ENCODE measurements around the gene AMT. TPM values are rescaled to one million over a fixed set of nuclear protein-coding genes. Genes with fewer than 3 reads are reported as not detected.

AMT gene
- total and polyA plus RNA-seq, 2 experiments from 2014 or later = 19.0 to 39.7 TPM

GRCh38 chr3:49417516-49418120 is 4.7 kb downstream of the AMT start:
- no peak overlapping the region for H3K27ac ChIP-seq
- DNase-seq (ENCODE audit: low spot score) = no peak
- 91% methylated on average over 13 of the region's 13 CpGs for WGBS (ENCODE audit: low lambda C conversion rate, missing lambda C conversion rate)
- H3K4me3 ChIP-seq = no peak overlapping the region
- no peak overlapping the region for H3K4me2 ChIP-seq
- H4K20me1 ChIP-seq (ENCODE audit: insufficient read depth, poor library complexity, severe bottlenecking) = no peaks in the 10 kb centered on the region
- peaks cover 18% of the 10 kb centered on the region for H3K4me1 ChIP-seq (ENCODE audit: insufficient read depth)
- no peaks in the 10 kb centered on the region for H3K36me3 ChIP-seq (replicated peaks; ENCODE audit: insufficient read depth, low read depth)
- no peak overlapping the region for H2AFZ ChIP-seq
- TF ChIP-seq CTCF (IDR thresholded peaks at IDR 0.05; ENCODE audit: poor library complexity) (no peak), EZH2phosphoT487 (IDR thresholded peaks at IDR 0.05; ENCODE audit: low read depth, severe bottlenecking, unreplicated experiment) (no peak), EZH2 (IDR thresholded peaks at IDR 0.05; ENCODE audit: borderline replicate concordance) (no peak)
- no peaks in the 10 kb centered on the region for H3K9me2 ChIP-seq (replicated peaks; ENCODE audit: insufficient read depth)
- H3K79me2 ChIP-seq = peaks cover 25% of the 10 kb centered on the region
- H3K27me3 ChIP-seq = no peaks in the 10 kb centered on the region
- H3K9me3 ChIP-seq (ENCODE audit: low read depth) = no peaks in the 10 kb centered on the region

- TF ChIP-seq EZH2phosphoT487 (IDR thresholded peaks at IDR 0.05; ENCODE audit: low read depth, severe bottlenecking, unreplicated experiment) (no peak), EZH2 (IDR thresholded peaks at IDR 0.05; ENCODE audit: borderline replicate concordance) (no peak), CTCF (IDR thresholded peaks at IDR 0.05; ENCODE audit: poor library complexity) (no peak)
- no peaks in the 10 kb centered on the region for H3K9me3 ChIP-seq (ENCODE audit: low read depth)
- H3K36me3 ChIP-seq (replicated peaks; ENCODE audit: insufficient read depth, low read depth) = no peaks in the 10 kb centered on the region
- no peak overlapping the region for H3K4me3 ChIP-seq
- peaks cover 27% of the 10 kb centered on the region for H3K79me2 ChIP-seq
- WGBS (ENCODE audit: low lambda C conversion rate, missing lambda C conversion rate) = 96% methylated on average over 2 of the region's 2 CpGs
- H2AFZ ChIP-seq = no peak overlapping the region
- no peaks in the 10 kb centered on the region for H3K27me3 ChIP-seq
- no peak overlapping the region for H3K4me2 ChIP-seq
- DNase-seq (ENCODE audit: low spot score) = no peak
- peaks cover 13% of the 10 kb centered on the region for H3K4me1 ChIP-seq (ENCODE audit: insufficient read depth)
- no peaks in the 10 kb centered on the region for H3K9me2 ChIP-seq (replicated peaks; ENCODE audit: insufficient read depth)
- no peaks in the 10 kb centered on the region for H4K20me1 ChIP-seq (ENCODE audit: insufficient read depth, poor library complexity, severe bottlenecking)
- no peak overlapping the region for H3K27ac ChIP-seq
These were observed 5.4 kb downstream of the AMT start for GRCh38 chr3:49416867-49417266.

- Histone ChIP-seq H3K27me3 (no peaks in the 10 kb centered on the region), H3K4me3 (no peak overlapping the region), H2AFZ (no peak overlapping the region), H3K4me2 (no peak overlapping the region), H3K79me2 (peaks cover 26% of the 10 kb centered on the region), H3K9me3 (ENCODE audit: low read depth) (no peaks in the 10 kb centered on the region), H3K36me3 (replicated peaks; ENCODE audit: insufficient read depth, low read depth) (no peaks in the 10 kb centered on the region), H3K27ac (no peak overlapping the region), H3K4me1 (ENCODE audit: insufficient read depth) (peaks cover 8% of the 10 kb centered on the region), H3K9me2 (replicated peaks; ENCODE audit: insufficient read depth) (no peaks in the 10 kb centered on the region), H4K20me1 (ENCODE audit: insufficient read depth, poor library complexity, severe bottlenecking) (peaks cover 1% of the 10 kb centered on the region)
- DNase-seq (ENCODE audit: low spot score) = no peak
- TF ChIP-seq CTCF (IDR thresholded peaks at IDR 0.05; ENCODE audit: poor library complexity) (no peak), EZH2 (IDR thresholded peaks at IDR 0.05; ENCODE audit: borderline replicate concordance) (no peak), EZH2phosphoT487 (IDR thresholded peaks at IDR 0.05; ENCODE audit: low read depth, severe bottlenecking, unreplicated experiment) (no peak)
- WGBS (ENCODE audit: low lambda C conversion rate, missing lambda C conversion rate) = 89% methylated on average over 4 of the region's 4 CpGs
These were observed 6.2 kb downstream of the AMT start for GRCh38 chr3:49415931-49416601.

Measured in hepatocyte (in vitro differentiated cells).